Fibroblast of villous mesenchyme (primary cell): Measurements from ENCODE around the gene KRTAP22-1. TPM values are rescaled to one million over a fixed set of nuclear protein-coding genes. Genes with fewer than 3 reads are reported as not detected.

Experiments used
- DNase-seq: peaks from one replicate; pipeline ENCODE4 v3.0.0-alpha.2; 2010; ENCODE audit warnings: low read depth
- H3K4me3 ChIP-seq: 2 replicates; pipeline ENCODE4 v1.5.1; 2011; ENCODE audit warnings: low read depth, mild to moderate bottlenecking, low read length
- small RNA-seq: library from RNA; depleted of rRNA; stranded (forward); fragments of <200 nt; gene quantifications from one replicate; pipeline ENCODE3, GENCODE V24; 2012
- total RNA-seq: library from RNA; depleted of rRNA; stranded (reverse); fragments of >200 nt; gene quantifications from 2 replicates; pipeline ENCODE4 v1.2.3, GENCODE V29; 2012
- TF ChIP-seq, protein P1 (sequence below): IDR thresholded peaks from 2 replicates; pipeline ENCODE4 v1.5.1; 2012; ENCODE audit warnings: low read depth, mild to moderate bottlenecking, low read length; ENCODE audit not compliant: insufficient read depth

The KRTAP22-1 gene
- total RNA-seq, 1 donor, result not detected

DNA sequence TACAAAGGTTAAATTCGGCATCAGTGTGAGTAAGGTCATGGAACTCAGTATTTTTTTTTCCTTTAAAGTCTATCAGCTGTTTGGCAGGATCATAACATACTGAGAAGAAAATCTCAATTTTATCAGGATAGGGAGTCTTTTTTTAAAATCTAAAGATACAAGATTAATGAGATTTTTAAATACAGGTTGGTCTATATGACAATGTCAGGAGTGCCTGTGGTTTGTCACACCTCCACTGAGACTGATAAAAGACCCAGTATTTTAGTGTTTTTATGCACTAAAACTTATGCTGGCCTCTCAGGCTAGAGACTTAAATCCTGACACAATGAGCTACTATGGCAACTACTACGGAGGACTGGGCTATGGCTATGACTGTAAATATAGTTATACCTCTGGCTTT, 41.7 kb downstream of the KRTAP22-1 start, which contains the start of gene KRTAP20-3:
Gene KRTAP20-3 (plus strand): TSS at position 301 of the 400 bp plus-strand sequence.
- DNase-seq, result no peak
- TF ChIP-seq, protein P1, sequence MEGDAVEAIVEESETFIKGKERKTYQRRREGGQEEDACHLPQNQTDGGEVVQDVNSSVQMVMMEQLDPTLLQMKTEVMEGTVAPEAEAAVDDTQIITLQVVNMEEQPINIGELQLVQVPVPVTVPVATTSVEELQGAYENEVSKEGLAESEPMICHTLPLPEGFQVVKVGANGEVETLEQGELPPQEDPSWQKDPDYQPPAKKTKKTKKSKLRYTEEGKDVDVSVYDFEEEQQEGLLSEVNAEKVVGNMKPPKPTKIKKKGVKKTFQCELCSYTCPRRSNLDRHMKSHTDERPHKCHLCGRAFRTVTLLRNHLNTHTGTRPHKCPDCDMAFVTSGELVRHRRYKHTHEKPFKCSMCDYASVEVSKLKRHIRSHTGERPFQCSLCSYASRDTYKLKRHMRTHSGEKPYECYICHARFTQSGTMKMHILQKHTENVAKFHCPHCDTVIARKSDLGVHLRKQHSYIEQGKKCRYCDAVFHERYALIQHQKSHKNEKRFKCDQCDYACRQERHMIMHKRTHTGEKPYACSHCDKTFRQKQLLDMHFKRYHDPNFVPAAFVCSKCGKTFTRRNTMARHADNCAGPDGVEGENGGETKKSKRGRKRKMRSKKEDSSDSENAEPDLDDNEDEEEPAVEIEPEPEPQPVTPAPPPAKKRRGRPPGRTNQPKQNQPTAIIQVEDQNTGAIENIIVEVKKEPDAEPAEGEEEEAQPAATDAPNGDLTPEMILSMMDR, result no peak
- no peak within 1 kb of the TSS for H3K4me3 ChIP-seq

DNA sequence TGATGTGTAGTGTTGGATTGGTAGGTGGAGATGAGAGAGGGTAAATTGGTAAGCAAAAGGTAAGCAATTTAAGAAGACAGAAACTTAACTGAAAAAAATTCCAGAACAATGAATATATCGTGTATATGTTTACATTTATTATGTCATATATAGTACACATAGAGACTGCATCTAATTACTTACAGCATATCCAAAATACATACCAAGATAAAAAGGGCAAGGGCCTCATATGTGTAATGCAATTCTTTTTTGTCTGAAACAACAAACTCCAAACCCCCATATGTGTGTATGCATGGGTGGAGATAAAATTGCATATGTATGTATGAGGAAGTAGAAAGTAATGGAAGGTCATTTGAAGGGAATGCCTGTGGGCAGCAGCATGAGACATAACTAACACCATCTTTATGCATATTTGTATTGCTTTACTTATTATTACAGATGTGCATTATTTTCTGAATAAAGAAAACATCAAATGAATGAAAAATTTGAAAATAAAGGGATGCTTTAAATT, 46.1 kb downstream of the KRTAP22-1 start:
- TF ChIP-seq, protein P1, result no peak
- no peak overlapping the region for H3K4me3 ChIP-seq
- no peak for DNase-seq

Small RNA genes lying within 50 kb of the gene (small RNA-seq; reads per million reads assigned to genes)
- gene KRTAP20-1, result not detected
- gene KRTAP20-3, result not detected
- not detected for gene KRTAP20-4
- gene KRTAP22-1, result not detected
- gene KRTAP22-2, result not detected

Other genes with a start within 250 kb of the KRTAP22-1 start
- gene KRTAP13-2, start 228.8 kb upstream of the KRTAP22-1 start, total RNA-seq, result not detected in 2 replicates
- gene KRTAP13-1, start 205.1 kb upstream of the KRTAP22-1 start, total RNA-seq, result not detected in 2 replicates
- not detected in 2 replicates for gene KRTAP13-3, start 175.2 kb upstream of the KRTAP22-1 start, total RNA-seq
- not detected in 2 replicates for gene KRTAP13-4, start 170.9 kb upstream of the KRTAP22-1 start, total RNA-seq
- gene KRTAP15-1, start 160.8 kb upstream of the KRTAP22-1 start, total RNA-seq, result not detected in 2 replicates
- gene KRTAP19-1, start 120.7 kb upstream of the KRTAP22-1 start, total RNA-seq, result not detected in 2 replicates
- not detected in 2 replicates for gene KRTAP19-2, start 113.7 kb upstream of the KRTAP22-1 start, total RNA-seq
- gene KRTAP19-3, start 109.1 kb upstream of the KRTAP22-1 start, total RNA-seq, result not detected in 2 replicates
- not detected in 2 replicates for gene KRTAP19-4, start 103.9 kb upstream of the KRTAP22-1 start, total RNA-seq
- not detected in 2 replicates for gene KRTAP19-5, start 98.9 kb upstream of the KRTAP22-1 start, total RNA-seq
- gene KRTAP19-6, start 59.2 kb upstream of the KRTAP22-1 start, total RNA-seq, result not detected in 2 replicates
- gene KRTAP19-7, start 39.8 kb upstream of the KRTAP22-1 start, total RNA-seq, result not detected in 2 replicates
- gene KRTAP22-2, start 10.7 kb upstream of the KRTAP22-1 start, total RNA-seq, result not detected in 2 replicates
- not detected in 2 replicates for gene KRTAP6-3, start 8.6 kb upstream of the KRTAP22-1 start, total RNA-seq
- gene KRTAP6-2, start 2.2 kb upstream of the KRTAP22-1 start, total RNA-seq, result not detected in 2 replicates
- not detected in 2 replicates for gene KRTAP6-1, start 12.8 kb downstream of the KRTAP22-1 start, total RNA-seq
- gene KRTAP20-1, start 15.3 kb downstream of the KRTAP22-1 start, total RNA-seq, result not detected in 2 replicates
- gene KRTAP20-4, start 19.5 kb downstream of the KRTAP22-1 start, total RNA-seq, result not detected in 2 replicates
- not detected in 2 replicates for gene KRTAP20-2, start 34.1 kb downstream of the KRTAP22-1 start, total RNA-seq
- not detected in 2 replicates for gene KRTAP20-3, start 41.8 kb downstream of the KRTAP22-1 start, total RNA-seq
- not detected in 2 replicates for gene KRTAP21-3, start 117.7 kb downstream of the KRTAP22-1 start, total RNA-seq
- not detected in 2 replicates for gene KRTAP21-2, start 146.2 kb downstream of the KRTAP22-1 start, total RNA-seq
- gene KRTAP21-1, start 154.3 kb downstream of the KRTAP22-1 start, total RNA-seq, result not detected in 2 replicates
- not detected in 2 replicates for gene KRTAP8-1, start 212.2 kb downstream of the KRTAP22-1 start, total RNA-seq
- gene KRTAP7-1, start 228.7 kb downstream of the KRTAP22-1 start, total RNA-seq, result not detected in 2 replicates